Measurements from ENCODE around the gene C1D.

DNA sequence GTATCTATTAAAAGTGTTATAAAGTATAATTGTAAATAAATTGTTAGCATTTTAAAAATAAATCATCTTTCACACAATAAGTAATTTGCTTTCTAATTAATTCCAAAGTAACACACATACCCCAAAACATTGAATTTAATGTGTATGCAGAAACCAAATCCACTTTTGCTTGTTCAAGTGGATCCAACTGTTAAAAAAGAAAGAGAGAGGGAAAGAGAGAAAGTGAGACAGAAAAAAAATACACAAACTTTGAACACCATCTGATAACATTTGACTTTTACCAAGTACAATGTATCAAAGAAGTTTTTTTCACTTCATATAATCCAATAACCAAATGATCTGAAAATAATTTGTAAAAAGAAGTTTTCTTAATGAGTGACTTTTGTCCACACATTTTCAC lies 16.6 kb downstream of the C1D start:
- TF ChIP-seq, protein P1, sequence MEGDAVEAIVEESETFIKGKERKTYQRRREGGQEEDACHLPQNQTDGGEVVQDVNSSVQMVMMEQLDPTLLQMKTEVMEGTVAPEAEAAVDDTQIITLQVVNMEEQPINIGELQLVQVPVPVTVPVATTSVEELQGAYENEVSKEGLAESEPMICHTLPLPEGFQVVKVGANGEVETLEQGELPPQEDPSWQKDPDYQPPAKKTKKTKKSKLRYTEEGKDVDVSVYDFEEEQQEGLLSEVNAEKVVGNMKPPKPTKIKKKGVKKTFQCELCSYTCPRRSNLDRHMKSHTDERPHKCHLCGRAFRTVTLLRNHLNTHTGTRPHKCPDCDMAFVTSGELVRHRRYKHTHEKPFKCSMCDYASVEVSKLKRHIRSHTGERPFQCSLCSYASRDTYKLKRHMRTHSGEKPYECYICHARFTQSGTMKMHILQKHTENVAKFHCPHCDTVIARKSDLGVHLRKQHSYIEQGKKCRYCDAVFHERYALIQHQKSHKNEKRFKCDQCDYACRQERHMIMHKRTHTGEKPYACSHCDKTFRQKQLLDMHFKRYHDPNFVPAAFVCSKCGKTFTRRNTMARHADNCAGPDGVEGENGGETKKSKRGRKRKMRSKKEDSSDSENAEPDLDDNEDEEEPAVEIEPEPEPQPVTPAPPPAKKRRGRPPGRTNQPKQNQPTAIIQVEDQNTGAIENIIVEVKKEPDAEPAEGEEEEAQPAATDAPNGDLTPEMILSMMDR (IDR thresholded peaks at IDR 0.05) = no peak
- no peak for TF ChIP-seq POLR2A (IDR thresholded peaks at IDR 0.05)

Measured in esophagus squamous epithelium (tissue), 4 donors.